ENCODE measurements around the gene STK16.

Gene STK16

GRCh38 chr2:219220652-219221402 lies 24.5 kb upstream of the STK16 start:
- in situ Hi-C loops (cut with MboI; ENCODE audit: low sequenced_read_pairs, unreplicated experiment): no loop called here

GRCh38 chr2:219221957-219222518 lies 23.2 kb upstream of the STK16 start:
- DNase-seq (ENCODE audit: low spot score): no peak

More at GRCh38 chr2:219220652-219221402, 24.5 kb upstream of the STK16 start:
- no peak for TF ChIP-seq CTCF (IDR thresholded peaks at IDR 0.05; ENCODE audit: borderline replicate concordance, control extremely low read depth, extremely low read depth, insufficient read depth, missing control alignments)
- no peak for DNase-seq (ENCODE audit: low spot score)

GRCh38 chr2:219223831-219224610 lies 21.3 kb upstream of the STK16 start:
- no peak for TF ChIP-seq CTCF (IDR thresholded peaks at IDR 0.05; ENCODE audit: borderline replicate concordance, control extremely low read depth, extremely low read depth, insufficient read depth, missing control alignments)
- no peak for DNase-seq (ENCODE audit: low spot score)
- in situ Hi-C loops (cut with MboI; ENCODE audit: low sequenced_read_pairs, unreplicated experiment): no loop called here

More at GRCh38 chr2:219221957-219222518, 23.2 kb upstream of the STK16 start:
- in situ Hi-C loops (cut with MboI; ENCODE audit: low sequenced_read_pairs, unreplicated experiment): no loop called here
- no peak for TF ChIP-seq CTCF (IDR thresholded peaks at IDR 0.05; ENCODE audit: borderline replicate concordance, control extremely low read depth, extremely low read depth, insufficient read depth, missing control alignments)

- TF ChIP-seq CTCF (IDR thresholded peaks at IDR 0.05; ENCODE audit: borderline replicate concordance, control extremely low read depth, extremely low read depth, insufficient read depth, missing control alignments): no peak
- in situ Hi-C loops (cut with MboI; ENCODE audit: low sequenced_read_pairs, unreplicated experiment): no loop called here
- DNase-seq (ENCODE audit: low spot score): no peak
Observed at GRCh38 chr2:219225350-219225749, 19.9 kb upstream of the STK16 start.

- no peak for TF ChIP-seq CTCF (IDR thresholded peaks at IDR 0.05; ENCODE audit: borderline replicate concordance, control extremely low read depth, extremely low read depth, insufficient read depth, missing control alignments)
- no peak for DNase-seq (ENCODE audit: low spot score)
- in situ Hi-C loops (cut with MboI; ENCODE audit: low sequenced_read_pairs, unreplicated experiment): no loop called here
Observed at GRCh38 chr2:219228041-219228910, 17.0 kb upstream of the STK16 start.

GRCh38 chr2:219228911-219229304 lies 16.4 kb upstream of the STK16 start:
- no peak for DNase-seq (ENCODE audit: low spot score)
- no peak for TF ChIP-seq CTCF (IDR thresholded peaks at IDR 0.05; ENCODE audit: borderline replicate concordance, control extremely low read depth, extremely low read depth, insufficient read depth, missing control alignments)
- in situ Hi-C loops (cut with MboI; ENCODE audit: low sequenced_read_pairs, unreplicated experiment): no loop called here
